ENCODE data around the gene CES3. TPM values are rescaled to one million over a fixed set of nuclear protein-coding genes. Genes with fewer than 3 reads are reported as not detected.
A peak's percentile ranks its signal among the peaks of the same experiment; 100 is the strongest.
"Not testable (repeated sequence)": the region's sequence is repeated elsewhere in the genome, so short reads cannot be mapped to it uniquely, and the experiment has no call there.

CES3 gene
- total RNA-seq, 6 donors from 2014 or later: 1.4 to 6.2 (median 2.9) TPM

GRCh38 chr16:66943426-66944053 is 17.5 kb upstream of the CES3 start:
- ATAC-seq (ENCODE audit: low FRiP score in 2 of 2) (no peak), DNase-seq (peak in 1 of 2 donors; percentile 51)
- Histone ChIP-seq H3K27ac (no peak overlapping the region), H3K27me3 (no peaks in the 10 kb centered on the region), H3K36me3 (peaks cover 18 to 56% (median 46%) of the 10 kb centered on the region in 4 donors), H3K4me3 (no peak overlapping the region), H3K4me1 (peaks cover 9 to 12% (median 11%) of the 10 kb centered on the region in 4 donors), H3K9me3 (no peaks in the 10 kb centered on the region)
- TF ChIP-seq POLR2AphosphoS5 (IDR thresholded peaks at IDR 0.05): no peak
- no peak for TF ChIP-seq EP300 (IDR thresholded peaks at IDR 0.05)
- TF ChIP-seq POLR2A (IDR thresholded peaks at IDR 0.05): no peak
- TF ChIP-seq CTCF (IDR thresholded peaks at IDR 0.05): no peak
- 84 to 94% methylated on average over 3 to 15 of the region's 15 CpGs for WGBS, 2 donors

- Histone ChIP-seq H3K27me3 (peaks cover 0 to 3% (median 0%) of the 10 kb centered on the region in 4 donors), H3K4me3 (no peak overlapping the region), H3K27ac (no peak overlapping the region), H3K4me1 (peaks cover 12 to 18% (median 16%) of the 10 kb centered on the region in 4 donors), H3K36me3 (peaks cover 18 to 51% (median 46%) of the 10 kb centered on the region in 4 donors), H3K9me3 (no peaks in the 10 kb centered on the region)
- WGBS, 2 donors: 90 to 99% methylated on average over 5 of the region's 5 CpGs
- TF ChIP-seq POLR2AphosphoS5 (IDR thresholded peaks at IDR 0.05): no peak
- TF ChIP-seq POLR2A (IDR thresholded peaks at IDR 0.05): no peak
- no peak for TF ChIP-seq CTCF (IDR thresholded peaks at IDR 0.05)
- TF ChIP-seq EP300 (IDR thresholded peaks at IDR 0.05): no peak
- DNase-seq (no peak), ATAC-seq (ENCODE audit: low FRiP score in 2 of 2) (no peak)
Observed at GRCh38 chr16:66944054-66944441, 17.0 kb upstream of the CES3 start.

- ATAC-seq (ENCODE audit: low FRiP score in 2 of 2); H3K27me3 ChIP-seq; H3K9me3 ChIP-seq; DNase-seq; H3K27ac ChIP-seq; H3K4me3 ChIP-seq: not testable (repeated sequence)
- peak in 1 of 4 donors; percentile 14 for TF ChIP-seq POLR2A (IDR thresholded peaks at IDR 0.05)
- Histone ChIP-seq H3K4me1 (peaks cover 14 to 19% (median 17%) of the 10 kb centered on the region in 4 donors), H3K36me3 (peaks cover 18 to 42% (median 39%) of the 10 kb centered on the region in 4 donors)
- 83 to 92% methylated on average over 9 of the region's 9 CpGs for WGBS, 2 donors
Observed at GRCh38 chr16:66944971-66945370, 16.1 kb upstream of the CES3 start.

- WGBS, 2 donors: 75 to 79% methylated on average over 4 of the region's 4 CpGs
- H3K36me3 ChIP-seq: peaks cover 11 to 32% (median 30%) of the 10 kb centered on the region in 4 donors
- ATAC-seq (ENCODE audit: low FRiP score in 2 of 2): no peak
- H3K4me3 ChIP-seq: no peak overlapping the region
- no peak for DNase-seq
- TF ChIP-seq EP300 (IDR thresholded peaks at IDR 0.05) (no peak), POLR2AphosphoS5 (IDR thresholded peaks at IDR 0.05) (no peak), CTCF (IDR thresholded peaks at IDR 0.05) (no peak), POLR2A (IDR thresholded peaks at IDR 0.05) (no peak)
- H3K27me3 ChIP-seq: peaks cover 0 to 7% (median 0%) of the 10 kb centered on the region in 4 donors
- H3K27ac ChIP-seq: no peak overlapping the region
- H3K4me1 ChIP-seq: peaks cover 14 to 19% (median 17%) of the 10 kb centered on the region in 4 donors
- H3K9me3 ChIP-seq: no peaks in the 10 kb centered on the region
Observed at GRCh38 chr16:66945939-66946338, 15.1 kb upstream of the CES3 start.

DNA sequence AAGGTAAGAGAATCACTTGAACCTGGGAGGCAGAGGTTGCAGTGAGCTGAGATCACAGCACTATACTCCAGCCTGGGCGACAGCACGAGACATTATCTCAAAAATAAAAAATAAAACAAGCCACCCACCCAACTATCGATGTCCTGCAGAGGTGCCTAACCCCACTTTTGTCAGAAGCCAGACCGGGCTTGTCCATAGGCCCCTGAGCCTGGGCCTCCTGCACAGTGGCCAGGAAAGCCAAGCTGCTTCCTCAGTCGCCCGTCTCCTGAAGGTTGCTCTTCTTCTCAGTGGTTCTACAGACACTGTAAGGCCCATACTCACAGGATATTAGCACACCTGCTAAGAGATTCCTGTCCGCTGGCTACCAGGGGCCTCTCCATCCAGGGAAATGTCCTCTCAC is 14.5 kb upstream of the CES3 start:
- Histone ChIP-seq H3K27me3 (peaks cover 0 to 7% (median 0%) of the 10 kb centered on the region in 4 donors), H3K27ac (no peak overlapping the region), H3K4me3 (no peak overlapping the region), H3K4me1 (peaks cover 14 to 19% (median 17%) of the 10 kb centered on the region in 4 donors), H3K36me3 (peaks cover 5 to 26% (median 24%) of the 10 kb centered on the region in 4 donors), H3K9me3 (no peaks in the 10 kb centered on the region)
- DNase-seq (no peak), ATAC-seq (ENCODE audit: low FRiP score in 2 of 2) (no peak)
- no peak for TF ChIP-seq POLR2A (IDR thresholded peaks at IDR 0.05)
- no peak for TF ChIP-seq EP300 (IDR thresholded peaks at IDR 0.05)
- no peak for TF ChIP-seq CTCF (IDR thresholded peaks at IDR 0.05)
- TF ChIP-seq POLR2AphosphoS5 (IDR thresholded peaks at IDR 0.05): no peak
- WGBS, 2 donors: 79 to 86% methylated on average over 7 of the region's 7 CpGs

Measured in upper lobe of left lung (tissue), 6 donors.